ENCODE data around the gene PHF20.
"Not testable (repeated sequence)": the region's sequence is repeated elsewhere in the genome, so short reads cannot be mapped to it uniquely, and the experiment has no call there.

Gene PHF20

DNA sequence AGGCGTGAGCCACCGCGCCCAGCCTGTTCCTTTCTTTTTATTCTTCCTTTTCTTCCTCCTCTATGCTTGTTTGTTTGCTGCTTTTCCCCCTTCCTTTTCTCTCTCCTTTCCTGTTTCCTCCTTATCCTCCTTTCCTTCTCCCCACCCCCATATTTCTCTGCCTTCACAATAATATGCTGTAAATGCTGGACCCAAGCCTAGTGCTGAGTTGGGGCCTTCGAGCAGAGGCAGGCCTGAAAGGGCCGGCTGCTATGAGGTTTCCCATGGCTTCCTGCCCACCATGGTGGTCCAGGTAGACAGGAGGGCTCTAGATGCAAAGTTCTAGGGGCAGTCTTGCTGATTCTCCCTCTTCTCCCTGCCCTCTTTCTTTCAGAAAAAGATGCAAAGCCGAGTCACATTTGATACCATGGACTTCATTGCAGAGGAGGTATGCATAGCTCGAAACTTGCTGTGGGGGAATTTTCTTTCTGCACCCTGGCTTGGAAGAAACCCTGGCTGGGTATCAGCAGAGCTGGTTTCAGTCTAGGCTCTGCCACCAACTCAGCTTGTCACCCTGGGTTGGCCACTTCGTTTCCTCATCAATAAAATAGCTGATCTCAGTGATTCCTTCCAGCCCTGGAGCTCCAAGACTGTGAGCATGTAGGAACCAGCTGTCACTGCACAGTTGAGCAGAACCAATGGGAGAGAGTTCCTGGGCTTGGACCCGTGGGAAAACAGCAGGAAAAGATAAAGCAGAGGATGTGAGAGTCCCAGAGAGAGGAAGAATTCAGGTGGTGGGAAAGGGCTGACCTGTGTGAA lies 204.0 kb downstream of the PHF20 start:
- DNase-seq (ENCODE audit: low spot score), result no peak

DNA sequence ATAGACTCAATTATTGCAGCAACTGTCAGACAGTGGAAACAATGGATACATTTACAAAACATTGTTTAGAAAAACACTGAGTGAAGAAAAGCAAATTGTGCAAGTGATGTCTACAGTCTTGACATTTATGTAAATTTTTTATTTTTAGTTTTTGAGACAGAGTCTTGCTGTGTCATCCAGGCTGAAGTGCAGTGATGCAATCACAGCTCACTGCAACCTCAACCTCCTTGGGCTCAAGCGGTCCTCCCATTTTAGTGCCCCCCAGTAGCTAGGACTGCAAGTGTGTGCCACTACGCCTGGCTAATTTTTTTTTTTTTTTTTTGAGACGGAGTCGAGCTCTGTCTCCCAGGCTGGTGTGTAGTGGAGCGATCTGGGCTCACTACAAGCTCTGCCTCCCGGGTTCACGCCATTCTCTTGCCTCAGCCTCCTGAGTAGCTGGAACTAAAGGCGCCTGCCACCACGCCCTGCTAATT lies 206.3 kb downstream of the PHF20 start:
- DNase-seq (ENCODE audit: low spot score), result no peak

DNA sequence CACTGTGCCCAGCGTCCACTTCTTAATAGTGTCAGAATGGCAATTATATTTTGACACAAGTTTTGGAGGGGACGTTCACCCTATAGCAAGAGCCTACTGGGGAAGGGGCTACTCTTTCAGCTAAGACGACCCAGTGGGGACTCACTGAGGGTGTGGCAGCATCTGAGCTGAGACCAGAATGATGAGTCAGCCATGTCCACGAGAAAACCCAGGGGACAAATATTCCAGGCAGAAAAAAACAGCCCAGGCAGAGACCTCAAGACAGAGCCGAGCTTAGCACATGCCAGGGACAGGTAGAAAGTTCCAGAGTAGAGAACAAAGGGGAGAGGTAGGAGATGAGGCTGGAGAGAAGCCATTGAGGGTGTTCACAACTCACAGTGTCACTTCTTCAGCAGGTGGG lies 207.7 kb downstream of the PHF20 start:
- no peak for DNase-seq (ENCODE audit: low spot score)

DNA sequence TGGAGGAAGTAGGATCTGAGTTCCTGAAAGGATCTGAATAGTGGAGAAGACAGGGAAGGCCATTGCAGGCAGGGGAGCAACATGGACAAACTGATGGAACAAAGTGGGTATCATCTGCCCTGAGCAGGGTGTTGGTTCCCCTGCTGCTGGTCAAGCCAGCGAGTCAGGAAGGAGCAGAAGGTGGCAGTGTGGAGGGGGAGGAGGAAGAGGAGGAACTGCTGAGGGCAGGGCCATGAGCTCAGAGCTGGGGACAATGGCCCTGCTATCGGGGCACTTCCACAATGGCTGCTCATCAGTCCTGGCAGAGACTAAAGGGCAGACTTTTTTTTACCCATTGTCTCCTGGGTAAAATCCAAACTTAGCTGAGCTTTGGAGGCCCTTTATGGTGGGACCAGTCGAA lies 210.2 kb downstream of the PHF20 start:
- DNase-seq (ENCODE audit: low spot score), result no peak

DNA sequence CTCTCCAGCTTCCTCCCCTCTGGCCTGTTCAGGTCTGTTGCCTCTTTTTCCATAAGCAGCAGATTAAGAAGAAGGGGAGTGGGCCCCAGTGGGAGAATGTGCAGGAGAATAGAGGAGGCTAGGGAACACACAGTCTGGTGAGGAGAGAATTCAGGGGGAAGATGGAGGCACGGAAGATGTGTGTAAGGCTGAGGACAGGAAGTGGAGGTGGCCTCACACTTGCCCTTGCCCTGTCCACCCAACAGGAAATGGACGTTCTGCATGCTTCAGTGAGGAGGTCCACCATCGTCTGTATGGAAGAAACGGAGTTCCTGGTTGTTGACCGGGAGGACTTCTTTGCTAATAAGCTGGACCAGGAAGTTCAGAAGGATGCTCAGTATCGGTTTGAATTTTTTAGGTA lies 212.6 kb downstream of the PHF20 start:
- no peak for DNase-seq (ENCODE audit: low spot score)

DNA sequence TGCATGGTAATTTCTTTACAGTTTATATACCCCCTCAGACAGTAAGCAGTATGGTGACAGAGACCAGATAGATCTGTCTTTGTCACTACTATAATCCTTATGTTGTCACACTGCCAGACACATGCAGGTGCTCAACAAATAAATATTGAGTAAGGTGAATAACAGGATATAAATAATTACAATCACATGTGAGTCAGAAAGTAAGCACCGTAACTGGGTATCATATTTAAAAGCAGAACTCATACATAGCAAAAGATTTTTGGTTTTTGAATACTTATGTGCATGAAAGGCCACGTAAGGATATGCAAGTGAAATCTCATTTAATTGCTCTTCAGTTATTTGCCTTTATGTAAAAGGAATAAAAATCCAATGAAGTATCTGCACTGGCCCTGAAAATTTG lies 214.0 kb downstream of the PHF20 start:
- no peak for DNase-seq (ENCODE audit: low spot score)

DNA sequence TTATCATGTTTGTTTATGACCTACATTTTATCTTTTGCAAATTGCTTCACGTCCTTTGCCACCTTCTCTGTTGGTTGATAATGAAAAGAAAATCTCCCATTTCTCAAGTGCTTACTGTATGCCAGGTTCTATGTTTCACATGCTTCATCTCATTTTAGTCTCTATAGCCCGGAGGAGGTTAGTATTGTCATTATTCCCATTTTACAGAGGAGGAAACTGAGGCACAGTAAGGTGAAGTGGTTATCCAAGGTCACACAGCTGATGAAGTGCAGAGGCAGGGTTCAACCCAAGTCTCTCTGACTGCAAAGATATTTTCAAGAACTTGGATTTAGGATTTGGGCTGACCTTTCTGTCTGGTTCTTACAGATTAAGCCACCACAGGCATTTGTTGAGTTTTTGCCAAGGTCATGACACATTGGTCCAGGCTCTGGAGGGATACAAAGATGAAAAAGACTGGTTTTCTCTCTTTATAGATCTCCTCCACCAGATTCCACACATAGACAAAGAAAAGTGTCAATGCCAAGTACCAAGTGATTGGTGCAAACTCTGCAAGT lies 217.2 kb downstream of the PHF20 start:
- no peak for DNase-seq (ENCODE audit: low spot score)

DNA sequence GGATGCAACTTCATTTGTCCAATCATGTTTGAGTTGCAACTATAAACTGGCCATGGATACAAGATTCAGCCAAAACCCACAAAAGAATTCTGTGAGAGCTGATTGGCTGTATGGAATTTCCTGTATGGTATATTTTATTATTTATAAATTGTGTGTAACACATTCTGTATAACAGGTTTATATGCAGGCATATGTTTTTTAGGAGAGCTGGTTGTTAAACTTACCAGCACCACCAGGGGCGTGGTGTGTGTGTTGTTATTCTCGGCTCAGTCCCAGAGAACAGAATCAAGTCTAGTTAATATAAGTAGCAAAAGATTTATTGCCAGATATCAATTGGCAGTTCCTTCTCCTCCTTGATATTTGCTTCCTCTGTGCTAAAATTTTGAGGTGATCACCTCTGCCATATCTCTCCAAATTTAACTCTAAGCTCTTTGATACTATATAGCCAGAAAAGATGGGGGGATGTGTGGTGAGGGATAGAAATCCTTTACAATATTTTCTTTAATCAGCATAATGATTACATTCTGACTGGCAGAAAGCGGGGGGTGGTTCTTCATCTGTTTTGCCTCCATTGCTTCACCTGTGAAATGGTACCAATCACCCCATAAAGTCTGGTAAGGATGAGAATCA lies 219.4 kb downstream of the PHF20 start:
- DNase-seq (ENCODE audit: low spot score), result no peak

DNA sequence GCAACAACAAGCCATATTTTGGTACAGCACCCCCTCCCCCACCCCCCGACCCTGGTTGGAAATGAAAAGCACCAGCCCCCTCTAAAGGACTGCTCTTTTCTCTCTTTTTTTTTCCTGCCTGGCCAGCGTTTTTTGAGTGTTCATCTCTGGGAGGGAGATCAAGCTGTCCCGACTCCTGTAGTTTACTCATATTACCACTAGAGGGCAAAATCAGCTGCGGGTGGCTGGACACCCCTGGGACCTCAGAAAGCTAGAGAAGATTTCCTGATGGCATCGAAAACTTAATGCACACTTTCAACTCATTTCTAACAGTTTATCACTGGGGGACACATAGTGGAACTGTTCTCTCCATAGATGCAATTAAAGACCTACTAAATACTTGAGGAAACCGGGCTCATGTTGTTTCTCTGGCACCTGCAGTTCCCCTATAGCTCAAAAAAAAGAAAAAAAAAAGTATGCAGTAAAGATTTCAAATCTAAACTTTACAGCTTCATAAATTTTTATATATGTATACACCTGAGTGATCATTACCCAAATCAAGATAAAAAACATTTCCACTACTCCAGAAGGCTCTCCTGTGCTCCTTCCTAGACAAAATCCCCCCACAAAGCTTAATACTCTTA lies 221.0 kb downstream of the PHF20 start:
- DNase-seq (ENCODE audit: low spot score), result peak; percentile 59

DNA sequence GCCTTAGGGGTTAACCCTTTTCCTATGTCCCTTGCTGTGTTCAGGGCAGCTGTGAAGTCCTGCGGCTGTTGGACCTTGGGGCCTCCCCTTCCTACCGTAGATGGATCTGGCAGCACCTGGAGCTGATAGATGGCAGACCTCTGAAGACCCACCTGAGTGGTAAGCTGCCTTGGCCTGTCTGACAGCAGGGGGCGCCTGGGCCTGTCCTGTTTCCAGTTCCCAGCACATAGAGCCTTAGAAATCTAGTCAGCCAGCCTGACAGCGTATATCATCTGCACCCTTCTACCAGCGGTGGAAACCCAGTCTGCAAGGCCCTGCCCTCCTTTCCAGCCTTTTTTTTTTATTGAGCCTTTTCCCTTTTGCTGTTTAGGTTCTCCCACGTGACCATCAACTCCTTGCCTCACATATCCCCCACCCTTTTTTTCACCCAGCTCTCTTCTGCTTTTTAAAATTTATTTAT lies 223.2 kb downstream of the PHF20 start:
- peak; percentile 80 for DNase-seq (ENCODE audit: low spot score)

DNA sequence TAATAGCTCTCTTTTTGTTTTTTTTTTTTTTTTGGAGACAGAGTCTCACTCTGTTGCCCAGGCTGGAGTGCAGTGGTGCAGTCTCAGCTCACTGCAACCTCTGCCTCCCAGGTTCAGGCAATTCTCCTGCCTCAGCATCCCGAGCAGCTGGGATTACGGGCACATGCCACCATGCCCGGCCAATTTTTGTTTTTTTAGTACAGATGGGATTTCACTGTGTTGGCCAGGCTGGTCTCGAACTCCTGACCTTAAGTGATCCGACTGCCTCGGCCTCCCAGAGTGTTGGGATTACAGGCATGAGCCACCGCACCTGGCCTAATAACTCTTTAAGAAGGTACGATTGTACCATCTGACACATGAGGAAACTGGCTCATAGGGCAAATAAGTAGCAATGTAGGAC lies 224.7 kb downstream of the PHF20 start:
- DNase-seq (ENCODE audit: low spot score), result not testable (repeated sequence)
